ENCODE measurements around the gene ARPC1B. TPM values are rescaled to one million over a fixed set of nuclear protein-coding genes. Genes with fewer than 3 reads are reported as not detected.
"Not testable (repeated sequence)": the region's sequence is repeated elsewhere in the genome, so short reads cannot be mapped to it uniquely, and the experiment has no call there.

Gene ARPC1B
- total RNA-seq, 4 donors from 2014 or later: 51.4 to 83.1 (median 54.3) TPM

DNA sequence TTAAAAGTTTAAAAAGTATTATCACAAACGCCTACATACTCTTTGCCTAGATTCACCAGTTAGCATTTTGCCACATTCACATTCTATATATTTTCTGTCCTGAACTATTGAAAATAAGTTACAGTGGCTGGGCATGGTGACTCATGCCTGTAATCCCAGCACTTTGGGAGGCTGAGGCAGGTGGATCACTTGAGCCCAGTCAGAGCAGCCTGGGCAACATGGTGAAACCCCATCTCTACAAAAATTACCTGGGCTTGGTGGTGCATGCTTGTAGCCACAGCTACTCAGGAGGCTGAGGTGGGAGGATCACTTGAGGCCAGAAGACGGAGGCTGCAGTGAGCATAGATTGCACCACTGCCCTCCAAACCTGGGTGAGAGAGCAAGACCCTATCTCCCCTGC is 43.5 kb upstream of the ARPC1B start:
- H3K4me3 ChIP-seq (ENCODE audit: low read depth, poor library complexity, severe bottlenecking): no peak overlapping the region
- WGBS, 2 donors: 89 to 90% methylated on average over 2 of the region's 2 CpGs
- DNase-seq (ENCODE audit: low spot score in 2 of 2): peak in 1 of 2 donors; percentile 23
- intact Hi-C loops (cut with DNase I; ENCODE audit: low total_unique reads): no loop called here
- TF ChIP-seq, protein P1, sequence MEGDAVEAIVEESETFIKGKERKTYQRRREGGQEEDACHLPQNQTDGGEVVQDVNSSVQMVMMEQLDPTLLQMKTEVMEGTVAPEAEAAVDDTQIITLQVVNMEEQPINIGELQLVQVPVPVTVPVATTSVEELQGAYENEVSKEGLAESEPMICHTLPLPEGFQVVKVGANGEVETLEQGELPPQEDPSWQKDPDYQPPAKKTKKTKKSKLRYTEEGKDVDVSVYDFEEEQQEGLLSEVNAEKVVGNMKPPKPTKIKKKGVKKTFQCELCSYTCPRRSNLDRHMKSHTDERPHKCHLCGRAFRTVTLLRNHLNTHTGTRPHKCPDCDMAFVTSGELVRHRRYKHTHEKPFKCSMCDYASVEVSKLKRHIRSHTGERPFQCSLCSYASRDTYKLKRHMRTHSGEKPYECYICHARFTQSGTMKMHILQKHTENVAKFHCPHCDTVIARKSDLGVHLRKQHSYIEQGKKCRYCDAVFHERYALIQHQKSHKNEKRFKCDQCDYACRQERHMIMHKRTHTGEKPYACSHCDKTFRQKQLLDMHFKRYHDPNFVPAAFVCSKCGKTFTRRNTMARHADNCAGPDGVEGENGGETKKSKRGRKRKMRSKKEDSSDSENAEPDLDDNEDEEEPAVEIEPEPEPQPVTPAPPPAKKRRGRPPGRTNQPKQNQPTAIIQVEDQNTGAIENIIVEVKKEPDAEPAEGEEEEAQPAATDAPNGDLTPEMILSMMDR (IDR thresholded peaks at IDR 0.05): no peak
- no peak for TF ChIP-seq POLR2A (IDR thresholded peaks at IDR 0.05)

DNA sequence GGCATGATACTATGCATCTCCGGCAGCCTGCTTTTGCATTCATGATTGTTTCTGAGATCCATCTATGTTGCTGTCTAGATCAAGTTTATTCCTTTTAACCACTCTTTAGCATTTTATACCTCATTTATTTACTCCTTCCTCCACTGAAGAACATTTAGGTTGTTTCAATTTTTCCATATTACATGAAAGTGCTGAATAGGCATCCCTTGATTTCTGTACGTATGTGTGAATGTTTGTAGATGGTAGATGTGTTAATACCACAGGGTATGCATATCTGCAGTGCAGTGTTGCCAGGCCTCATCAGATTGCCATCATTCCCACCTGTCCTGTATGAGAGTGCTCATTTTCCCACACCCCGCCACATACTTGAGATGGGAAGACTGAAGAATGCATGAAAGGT is 34.9 kb upstream of the ARPC1B start:
- TF ChIP-seq POLR2A (IDR thresholded peaks at IDR 0.05): no peak
- TF ChIP-seq, protein P1 (IDR thresholded peaks at IDR 0.05): no peak
- 98 to 99% methylated on average over 3 of the region's 3 CpGs for WGBS, 2 donors
- DNase-seq (ENCODE audit: low spot score in 2 of 2): no peak
- H3K4me3 ChIP-seq (ENCODE audit: low read depth, poor library complexity, severe bottlenecking): no peak overlapping the region
- intact Hi-C loops (cut with DNase I; ENCODE audit: low total_unique reads): no loop called here

DNA sequence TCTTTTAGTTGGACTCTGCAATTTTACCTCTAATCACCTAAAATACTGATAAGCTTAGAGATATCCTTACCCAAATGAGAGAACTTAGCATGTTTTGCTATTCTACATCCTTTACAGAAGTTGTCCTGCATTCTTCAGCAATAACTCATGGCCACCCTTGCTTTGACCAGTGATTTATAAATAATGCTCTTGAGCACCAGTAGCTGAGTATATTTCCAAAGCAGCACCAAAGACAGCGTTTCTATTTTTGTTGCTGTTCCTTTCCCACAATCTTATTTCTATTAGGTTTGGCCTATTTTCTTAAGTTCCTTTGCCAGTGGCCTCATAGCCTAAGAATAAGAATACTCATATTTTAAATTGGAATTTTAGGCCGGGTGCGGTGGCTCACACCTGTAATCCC is 33.9 kb upstream of the ARPC1B start:
- WGBS, 2 donors: 89 to 92% methylated on average over 3 of the region's 3 CpGs
- TF ChIP-seq, protein P1 (IDR thresholded peaks at IDR 0.05): no peak
- TF ChIP-seq POLR2A (IDR thresholded peaks at IDR 0.05): no peak
- no peak for DNase-seq (ENCODE audit: low spot score in 2 of 2)
- intact Hi-C loops (cut with DNase I; ENCODE audit: low total_unique reads): no loop called here
- no peak overlapping the region for H3K4me3 ChIP-seq (ENCODE audit: low read depth, poor library complexity, severe bottlenecking)

DNA sequence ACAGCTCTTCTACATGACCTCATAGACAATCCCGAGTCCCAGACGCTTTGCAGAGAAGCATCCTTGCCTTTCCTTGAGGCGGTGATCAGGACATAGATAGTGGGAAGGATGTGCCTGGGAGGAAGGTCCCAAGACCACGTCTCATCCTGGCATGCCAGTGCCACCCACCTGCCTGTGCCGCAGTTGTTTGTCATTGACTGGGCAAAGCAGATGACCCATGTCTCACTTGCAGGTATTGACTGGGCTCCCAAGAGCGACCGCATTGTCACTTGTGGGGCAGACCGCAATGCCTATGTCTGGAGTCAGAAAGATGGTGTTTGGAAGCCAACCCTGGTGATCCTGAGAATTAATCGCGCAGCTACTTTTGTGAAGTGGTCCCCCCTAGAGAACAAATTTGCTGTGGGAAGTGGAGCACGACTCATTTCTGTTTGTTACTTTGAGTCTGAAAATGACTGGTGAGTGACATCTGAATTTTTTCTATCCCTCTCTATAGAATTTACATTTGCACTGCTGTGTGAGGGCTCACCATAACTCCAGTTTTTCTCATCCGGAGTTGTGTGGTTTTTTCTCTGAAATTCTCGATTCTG is 30.4 kb upstream of the ARPC1B start:
- intact Hi-C loops (cut with DNase I; ENCODE audit: low total_unique reads): no loop called here
- WGBS, 2 donors: 92 to 93% methylated on average over 13 of the region's 13 CpGs

DNA sequence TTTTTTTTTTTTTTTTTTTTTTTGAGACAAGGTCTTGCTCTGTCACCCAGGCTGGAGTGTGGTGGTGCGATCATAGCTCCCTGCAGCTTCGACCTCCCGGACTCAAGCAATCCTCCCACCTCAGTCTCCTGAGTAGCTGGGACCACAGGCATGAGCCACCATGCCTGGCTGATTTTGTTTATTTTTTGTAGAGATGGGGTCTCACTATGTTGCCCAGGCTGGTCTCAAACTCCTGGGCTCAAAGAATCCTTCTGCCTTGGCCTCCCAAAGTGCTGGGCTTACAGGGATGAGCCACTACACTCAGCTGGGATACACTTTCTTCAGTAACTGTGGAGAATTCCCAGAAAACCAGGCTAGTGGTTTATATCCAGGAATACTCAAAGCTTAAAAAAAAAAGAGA is 23.9 kb upstream of the ARPC1B start:
- H3K4me3 ChIP-seq (ENCODE audit: low read depth, poor library complexity, severe bottlenecking); intact Hi-C loops (cut with DNase I; ENCODE audit: low total_unique reads): not testable (repeated sequence)
- 83 to 97% methylated on average over 3 of the region's 3 CpGs for WGBS, 2 donors
- DNase-seq (ENCODE audit: low spot score in 2 of 2): peak in 1 of 2 donors; percentile 23

More for the DNA sequence above, 30.4 kb upstream of the ARPC1B start:
- H3K4me3 ChIP-seq (ENCODE audit: low read depth, poor library complexity, severe bottlenecking): no peak overlapping the region
- peak in 1 of 2 donors; percentile 78 for DNase-seq (ENCODE audit: low spot score in 2 of 2)
- TF ChIP-seq, protein P1 (IDR thresholded peaks at IDR 0.05): no peak
- TF ChIP-seq POLR2A (IDR thresholded peaks at IDR 0.05): no peak

DNA sequence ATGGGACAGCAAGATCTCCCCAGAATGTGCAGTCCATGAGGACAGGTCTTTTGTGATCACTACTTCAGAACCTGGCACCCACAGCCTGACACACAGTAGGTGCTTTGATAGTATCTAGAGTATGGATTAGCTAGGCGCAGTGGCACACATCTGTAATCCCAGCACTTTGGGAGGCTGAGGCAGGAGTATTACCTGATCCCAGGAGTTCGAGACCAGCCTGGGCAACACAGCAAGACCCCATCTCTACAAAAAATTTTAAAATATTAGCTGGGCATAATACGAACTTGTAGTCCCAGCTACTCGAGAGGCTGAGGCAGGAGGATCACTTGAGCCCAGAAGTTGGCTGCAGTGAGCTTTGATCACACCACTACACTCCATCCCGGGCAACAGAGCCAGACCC is 22.3 kb upstream of the ARPC1B start:
- no peak for TF ChIP-seq POLR2A (IDR thresholded peaks at IDR 0.05)
- TF ChIP-seq, protein P1 (IDR thresholded peaks at IDR 0.05): no peak
- WGBS, 2 donors: 93 to 97% methylated on average over 5 of the region's 5 CpGs
- intact Hi-C loops (cut with DNase I; ENCODE audit: low total_unique reads): no loop called here
- peak in 1 of 2 donors; percentile 53 for DNase-seq (ENCODE audit: low spot score in 2 of 2)
- H3K4me3 ChIP-seq (ENCODE audit: low read depth, poor library complexity, severe bottlenecking): no peak overlapping the region
